Measurements from ENCODE around the gene PLA2G4D.
"Not testable (repeated sequence)": the region's sequence is repeated elsewhere in the genome, so short reads cannot be mapped to it uniquely, and the experiment has no call there.

The PLA2G4D gene

GRCh38 chr15:42123546-42123945, 29.2 kb upstream of the PLA2G4D start:
- no peak for DNase-seq (ENCODE audit: low read depth, low spot score)

DNA sequence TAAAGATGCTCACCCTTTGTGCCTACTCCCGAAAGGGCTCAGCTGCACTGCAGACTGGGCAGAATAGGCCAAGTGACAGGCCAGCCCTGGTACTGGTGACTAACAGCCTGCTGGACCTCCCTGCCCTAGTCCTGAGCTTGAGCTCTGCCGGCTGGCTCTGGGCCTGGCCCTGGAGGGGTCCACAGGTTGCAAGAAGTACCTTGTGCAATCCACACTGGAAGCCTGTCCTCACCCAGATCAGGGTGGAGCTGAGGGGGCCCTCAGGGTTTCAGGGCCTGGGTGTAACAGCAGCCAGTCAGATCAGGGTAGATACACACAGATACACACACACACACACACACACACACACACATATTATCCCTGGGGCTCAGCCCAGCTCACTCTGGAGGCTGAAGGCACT, 27.3 kb upstream of the PLA2G4D start:
- DNase-seq (ENCODE audit: low read depth, low spot score) = no peak

DNA sequence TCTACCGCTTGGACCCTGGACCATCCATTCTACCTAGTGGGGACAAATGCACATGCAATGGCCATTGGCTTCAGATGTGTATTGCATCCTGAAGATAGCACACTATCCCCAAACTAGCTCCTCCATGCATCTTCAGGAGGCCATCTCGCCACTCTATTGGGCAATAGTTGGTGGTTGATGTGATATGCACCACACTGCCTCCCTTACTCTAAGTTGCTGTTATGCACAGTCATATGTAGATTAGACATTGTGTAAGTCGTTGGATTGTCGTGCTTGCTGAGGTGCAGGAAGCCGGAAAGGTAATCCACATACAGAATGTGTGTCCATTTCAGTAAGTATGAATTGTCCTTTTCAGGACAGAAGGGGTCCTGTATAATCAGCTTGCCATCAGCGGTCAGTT, 26.7 kb upstream of the PLA2G4D start:
- DNase-seq (ENCODE audit: low read depth, low spot score) = no peak

GRCh38 chr15:42120285-42120684, 25.9 kb upstream of the PLA2G4D start:
- no peak for DNase-seq (ENCODE audit: low read depth, low spot score)

GRCh38 chr15:42119446-42119760, 25.0 kb upstream of the PLA2G4D start:
- no peak for DNase-seq (ENCODE audit: low read depth, low spot score)

DNA sequence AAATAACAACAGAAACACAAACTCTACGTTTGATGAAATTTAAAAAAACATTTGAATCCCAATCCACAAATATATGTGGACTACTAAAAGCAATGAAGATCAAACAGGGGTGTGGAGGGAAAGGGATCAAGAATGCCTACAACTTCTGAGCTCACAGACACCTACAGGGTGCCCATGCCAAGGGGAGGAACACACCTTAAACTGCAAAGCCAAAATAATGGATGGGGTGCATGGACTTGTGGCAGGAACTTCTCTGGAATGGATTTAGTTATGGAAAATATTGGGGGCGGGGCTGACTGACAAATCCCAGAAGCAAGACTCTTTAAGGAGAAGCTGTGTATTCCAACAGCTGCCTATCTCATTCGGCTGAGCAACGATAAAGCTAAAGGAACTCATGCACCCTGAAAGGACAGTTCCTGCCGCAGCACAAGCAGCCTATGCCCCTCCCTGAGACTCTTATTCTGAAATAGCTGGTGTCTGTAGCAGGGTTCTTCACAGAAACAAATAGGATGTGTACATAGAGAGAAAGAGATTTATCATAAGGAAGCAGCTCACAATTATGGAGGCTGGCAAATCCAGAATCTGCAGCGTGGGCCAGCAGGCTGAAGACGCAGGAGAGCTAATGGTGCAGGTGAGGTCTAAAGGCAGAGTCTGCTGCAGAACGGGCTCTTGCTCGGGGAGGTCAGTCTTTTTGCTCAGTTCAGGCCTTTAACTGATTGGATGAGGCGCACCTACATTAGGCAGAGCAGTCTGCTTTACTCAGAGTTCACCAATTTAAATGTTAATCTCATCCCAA, 24.5 kb upstream of the PLA2G4D start:
- no peak for DNase-seq (ENCODE audit: low read depth, low spot score)

GRCh38 chr15:42111924-42112323, 17.6 kb upstream of the PLA2G4D start:
- no peak for DNase-seq (ENCODE audit: low read depth, low spot score)

GRCh38 chr15:42110367-42110766, 16.0 kb upstream of the PLA2G4D start:
- DNase-seq (ENCODE audit: low read depth, low spot score) = no peak

GRCh38 chr15:42108806-42109205, 14.4 kb upstream of the PLA2G4D start:
- no peak for DNase-seq (ENCODE audit: low read depth, low spot score)

- no peak for DNase-seq (ENCODE audit: low read depth, low spot score)
These were observed 13.8 kb upstream of the PLA2G4D start for GRCh38 chr15:42108189-42108588.

DNA sequence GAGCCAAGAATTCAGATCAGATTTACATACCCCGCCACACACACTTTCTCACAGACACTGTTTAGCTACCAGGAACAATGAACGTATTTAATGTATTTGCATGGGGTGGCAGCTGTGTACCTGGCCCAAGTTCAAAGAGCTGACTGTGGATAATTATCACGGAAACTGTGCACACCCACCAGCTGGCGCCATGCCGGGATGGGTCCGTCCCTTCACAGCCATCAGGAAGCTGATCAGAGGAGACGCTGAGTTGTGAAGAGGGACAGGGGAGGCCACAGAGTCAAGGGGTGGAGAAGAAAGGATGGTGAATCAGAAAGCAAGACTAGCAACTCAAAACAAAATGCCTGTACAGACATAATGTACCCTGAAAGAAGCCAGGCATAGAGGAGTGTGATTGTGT, 13.1 kb upstream of the PLA2G4D start:
- no peak for DNase-seq (ENCODE audit: low read depth, low spot score)

- no peak for DNase-seq (ENCODE audit: low read depth, low spot score)
These were observed 11.9 kb upstream of the PLA2G4D start for GRCh38 chr15:42106288-42106687.

GRCh38 chr15:42104095-42104891, 9.9 kb upstream of the PLA2G4D start:
- DNase-seq (ENCODE audit: low read depth, low spot score) = no peak

DNA sequence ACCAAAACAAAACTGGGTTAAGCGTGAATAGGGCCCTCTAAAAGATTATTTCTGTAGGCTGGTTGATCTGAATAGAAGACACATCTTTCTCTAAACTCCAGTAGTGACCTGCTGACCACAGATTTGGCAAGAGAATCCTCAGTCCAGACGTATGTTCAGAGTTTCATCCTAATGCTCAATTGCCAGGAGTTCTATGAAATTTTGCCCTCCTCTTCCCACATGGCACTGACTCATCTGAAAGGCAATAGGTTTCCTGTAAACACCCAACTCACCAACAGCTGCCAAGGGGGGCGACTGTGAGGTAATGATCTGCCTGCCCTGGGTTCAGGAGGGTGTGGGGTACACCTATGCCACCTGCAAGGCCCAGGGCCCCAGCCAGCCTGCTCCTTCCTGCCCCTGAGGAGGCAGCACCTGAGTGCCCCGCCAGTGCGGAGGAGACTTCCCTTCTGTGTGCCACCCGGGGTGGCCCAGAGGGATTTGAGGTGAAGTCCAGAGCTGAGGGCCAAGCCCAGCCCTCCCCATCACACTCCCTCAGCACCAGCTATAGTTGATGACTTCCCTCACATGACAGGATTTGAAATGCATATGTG, 8.4 kb upstream of the PLA2G4D start:
- DNase-seq (ENCODE audit: low read depth, low spot score) = no peak

DNA sequence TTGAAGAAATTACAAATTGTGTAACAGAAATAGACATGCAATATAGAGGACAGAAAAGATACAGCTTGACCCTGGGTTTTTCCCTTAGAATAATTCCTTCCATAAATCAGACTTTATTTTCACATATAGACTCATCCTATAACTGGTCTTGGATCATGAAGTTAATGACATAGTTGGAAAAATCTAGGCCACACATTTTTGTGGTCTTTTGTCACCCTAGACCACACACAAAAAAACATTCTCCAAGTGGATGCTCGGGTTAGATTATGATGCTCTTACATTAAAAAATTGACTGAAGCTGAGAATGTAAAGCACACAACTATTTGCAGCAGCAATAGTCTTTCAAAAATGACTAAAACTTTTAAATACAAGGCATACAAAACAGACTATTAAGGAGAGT, 7.5 kb upstream of the PLA2G4D start:
- DNase-seq (ENCODE audit: low read depth, low spot score) = no peak

- DNase-seq (ENCODE audit: low read depth, low spot score) = no peak
These were observed 5.8 kb upstream of the PLA2G4D start for GRCh38 chr15:42100021-42100800.

DNA sequence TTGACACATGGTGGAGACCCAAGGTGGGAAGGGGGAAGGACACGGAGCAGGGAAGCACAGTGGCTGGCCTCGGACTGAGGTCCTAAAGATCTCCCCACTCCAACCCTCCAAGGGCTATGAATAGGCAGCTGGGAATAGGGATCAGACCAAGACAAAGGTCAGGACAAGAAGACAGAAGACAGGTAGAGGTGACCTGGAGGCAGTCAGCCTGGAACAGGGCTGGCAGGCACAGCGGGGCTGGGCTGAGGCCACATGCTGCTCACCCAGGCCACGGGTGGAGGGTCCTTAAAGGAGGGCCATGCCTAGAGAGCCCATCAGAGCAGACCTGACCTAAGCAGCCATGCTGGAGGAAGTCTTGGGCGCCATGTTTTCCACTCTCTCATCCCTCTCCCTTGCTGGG, 2.7 kb upstream of the PLA2G4D start:
- DNase-seq (ENCODE audit: low read depth, low spot score) = no peak

GRCh38 chr15:42093966-42094365, 396 bp downstream of the PLA2G4D start:
- no peak for DNase-seq (ENCODE audit: low read depth, low spot score)

- no peak for DNase-seq (ENCODE audit: low read depth, low spot score)
These were observed 1.7 kb downstream of the PLA2G4D start for GRCh38 chr15:42092398-42093318.

DNA sequence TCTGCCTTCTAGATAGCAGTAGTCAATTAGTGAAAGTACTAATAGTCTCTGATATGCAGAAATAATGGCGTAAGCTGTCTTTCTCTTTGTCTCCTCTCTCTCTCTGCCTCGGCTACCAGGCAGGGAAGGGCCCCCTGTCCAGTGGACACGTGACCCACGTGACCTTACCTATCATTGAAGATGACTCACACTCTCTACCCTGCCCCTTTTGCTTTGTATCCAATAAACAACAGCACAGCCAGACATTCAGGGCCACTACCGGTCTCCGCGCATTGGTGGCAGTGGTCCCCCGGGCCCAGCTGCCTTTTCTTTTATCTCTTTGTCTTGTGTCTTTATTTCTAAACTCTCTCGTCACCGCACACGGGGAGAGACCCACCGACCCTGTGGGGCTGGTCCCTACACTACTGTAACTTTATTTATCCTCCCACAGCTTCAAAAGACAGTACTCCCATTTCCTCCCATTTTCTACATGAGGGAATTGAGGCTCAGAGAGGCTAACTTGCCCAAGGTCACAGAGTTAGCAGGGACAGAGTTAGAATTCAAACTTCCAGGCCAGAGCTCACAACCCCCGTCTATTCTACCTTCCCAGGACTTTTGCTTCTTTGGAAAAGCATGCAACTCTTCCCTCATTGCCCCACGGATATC, 2.5 kb downstream of the PLA2G4D start:
- DNase-seq (ENCODE audit: low read depth, low spot score) = not testable (repeated sequence)
